ENCODE measurements around the gene PALLD. TPM values are rescaled to one million over a fixed set of nuclear protein-coding genes. Genes with fewer than 3 reads are reported as not detected.

The PALLD gene
- total RNA-seq, 4 donors from 2014 or later = 1,903 to 3,507 (median 2,130) TPM

- WGBS = 68% methylated on average over 3 of the region's 3 CpGs
- no peaks in the 10 kb centered on the region for H3K36me3 ChIP-seq
- no peak overlapping the region for H3K27ac ChIP-seq (replicated peaks in 1 of 4)
- intact Hi-C loops (cut with DNase I) = no loop called here
- TF ChIP-seq POLR2AphosphoS5 (IDR thresholded peaks at IDR 0.05) (no peak), POLR2A (IDR thresholded peaks at IDR 0.05; ENCODE audit: low read depth) (no peak), EP300 (IDR thresholded peaks at IDR 0.05) (no peak)
- TF ChIP-seq, protein P1, sequence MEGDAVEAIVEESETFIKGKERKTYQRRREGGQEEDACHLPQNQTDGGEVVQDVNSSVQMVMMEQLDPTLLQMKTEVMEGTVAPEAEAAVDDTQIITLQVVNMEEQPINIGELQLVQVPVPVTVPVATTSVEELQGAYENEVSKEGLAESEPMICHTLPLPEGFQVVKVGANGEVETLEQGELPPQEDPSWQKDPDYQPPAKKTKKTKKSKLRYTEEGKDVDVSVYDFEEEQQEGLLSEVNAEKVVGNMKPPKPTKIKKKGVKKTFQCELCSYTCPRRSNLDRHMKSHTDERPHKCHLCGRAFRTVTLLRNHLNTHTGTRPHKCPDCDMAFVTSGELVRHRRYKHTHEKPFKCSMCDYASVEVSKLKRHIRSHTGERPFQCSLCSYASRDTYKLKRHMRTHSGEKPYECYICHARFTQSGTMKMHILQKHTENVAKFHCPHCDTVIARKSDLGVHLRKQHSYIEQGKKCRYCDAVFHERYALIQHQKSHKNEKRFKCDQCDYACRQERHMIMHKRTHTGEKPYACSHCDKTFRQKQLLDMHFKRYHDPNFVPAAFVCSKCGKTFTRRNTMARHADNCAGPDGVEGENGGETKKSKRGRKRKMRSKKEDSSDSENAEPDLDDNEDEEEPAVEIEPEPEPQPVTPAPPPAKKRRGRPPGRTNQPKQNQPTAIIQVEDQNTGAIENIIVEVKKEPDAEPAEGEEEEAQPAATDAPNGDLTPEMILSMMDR (IDR thresholded peaks at IDR 0.05) = no peak
- H3K27me3 ChIP-seq = no peaks in the 10 kb centered on the region
- peaks cover 17 to 22% (median 21%) of the 10 kb centered on the region in 4 donors for H3K4me1 ChIP-seq
- no peak overlapping the region for H3K4me3 ChIP-seq
- H3K9me3 ChIP-seq = no peaks in the 10 kb centered on the region
- no peak for DNase-seq (ENCODE audit: extremely low spot score)
These were observed 67.2 kb downstream of the PALLD start for GRCh38 chr4:168564023-168564422.

- DNase-seq (ENCODE audit: extremely low spot score) = no peak
- Histone ChIP-seq H3K36me3 (no peaks in the 10 kb centered on the region), H3K27ac (replicated peaks in 1 of 4) (no peak overlapping the region), H3K27me3 (no peaks in the 10 kb centered on the region), H3K9me3 (no peaks in the 10 kb centered on the region), H3K4me3 (no peak overlapping the region), H3K4me1 (peaks cover 16 to 30% (median 27%) of the 10 kb centered on the region in 4 donors)
- 91% methylated on average over 2 of the region's 2 CpGs for WGBS
- TF ChIP-seq POLR2AphosphoS5 (IDR thresholded peaks at IDR 0.05) (no peak), EP300 (IDR thresholded peaks at IDR 0.05) (no peak), POLR2A (IDR thresholded peaks at IDR 0.05; ENCODE audit: low read depth) (no peak)
- TF ChIP-seq, protein P1 (IDR thresholded peaks at IDR 0.05) = no peak
- intact Hi-C loops (cut with DNase I) = no loop called here
These were observed 68.3 kb downstream of the PALLD start for GRCh38 chr4:168565130-168565529.

GRCh38 chr4:168566726-168567125, 69.9 kb downstream of the PALLD start:
- Histone ChIP-seq H3K27ac (replicated peaks in 1 of 4) (no peak overlapping the region), H3K4me1 (peaks cover 14 to 20% (median 16%) of the 10 kb centered on the region in 4 donors)
- no peak for TF ChIP-seq EP300 (IDR thresholded peaks at IDR 0.05)
- TF ChIP-seq, protein P1 (IDR thresholded peaks at IDR 0.05) = no peak
- TF ChIP-seq POLR2A (IDR thresholded peaks at IDR 0.05; ENCODE audit: low read depth) = no peak
- no peak for TF ChIP-seq POLR2AphosphoS5 (IDR thresholded peaks at IDR 0.05)

DNA sequence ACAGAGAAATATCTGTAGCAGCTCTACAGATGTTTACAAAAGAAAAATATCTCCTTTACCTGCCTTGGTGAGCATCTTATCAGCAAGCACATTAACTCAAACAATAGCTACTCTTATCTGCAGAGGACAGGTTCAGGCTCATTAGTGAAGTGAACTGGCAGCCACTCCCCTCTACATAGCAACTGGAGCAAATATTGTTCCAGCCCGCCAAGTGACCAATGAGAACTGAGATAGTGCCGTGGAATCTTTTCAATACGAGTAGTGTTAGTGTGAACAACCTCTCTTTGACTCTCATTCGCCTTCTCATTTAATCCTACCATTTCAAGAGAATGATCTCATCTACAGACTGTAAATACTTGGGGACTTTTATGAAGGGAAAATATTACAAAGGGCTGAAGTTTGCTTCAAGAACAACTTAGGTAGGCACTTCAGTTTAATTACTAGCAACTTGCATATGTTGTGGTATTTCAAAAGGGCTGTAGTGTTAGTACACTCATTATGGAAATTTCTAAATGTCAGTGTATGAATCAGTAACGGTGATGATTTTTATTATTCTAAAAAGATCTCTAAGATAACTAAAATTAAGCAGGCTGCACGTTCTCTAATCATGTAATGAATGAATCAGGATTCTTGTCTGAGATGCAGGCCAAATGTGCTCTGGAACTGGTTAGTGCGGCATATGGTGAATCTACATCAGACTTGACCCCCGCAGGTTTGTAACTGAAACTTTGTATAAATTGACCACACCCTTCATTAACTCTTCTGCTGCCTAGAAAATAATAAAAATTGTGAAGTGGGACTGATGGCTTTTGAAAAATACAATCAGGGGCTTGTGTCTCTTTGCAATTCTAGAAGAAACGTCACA, 72.4 kb downstream of the PALLD start:
- Histone ChIP-seq H3K4me1 (peaks cover 8 to 13% (median 9%) of the 10 kb centered on the region in 4 donors), H3K27ac (replicated peaks in 1 of 4) (peak overlapping the region in 2 of 4 donors; percentile 22 to 39), H3K9me3 (no peaks in the 10 kb centered on the region), H3K4me3 (peak overlapping the region; percentile 2 to 13 (median 10)), H3K36me3 (no peaks in the 10 kb centered on the region), H3K27me3 (no peaks in the 10 kb centered on the region)
- TF ChIP-seq, protein P1 (IDR thresholded peaks at IDR 0.05) = no peak
- peak; percentile 33 to 46 for TF ChIP-seq POLR2AphosphoS5 (IDR thresholded peaks at IDR 0.05)
- TF ChIP-seq EP300 (IDR thresholded peaks at IDR 0.05) = no peak
- intact Hi-C loops (cut with DNase I) = no loop called here
- no peak for DNase-seq (ENCODE audit: extremely low spot score)
- 45% methylated on average over 9 of the region's 9 CpGs for WGBS

More at GRCh38 chr4:168566726-168567125, 69.9 kb downstream of the PALLD start:
- Histone ChIP-seq H3K36me3 (no peaks in the 10 kb centered on the region), H3K9me3 (no peaks in the 10 kb centered on the region), H3K4me3 (no peak overlapping the region), H3K27me3 (no peaks in the 10 kb centered on the region)
- DNase-seq (ENCODE audit: extremely low spot score) = no peak
- intact Hi-C loops (cut with DNase I) = no loop called here
